CD4-positive, alpha-beta memory T cell (primary cell): ENCODE results near the gene SMPD3. TPM values are rescaled to one million over a fixed set of nuclear protein-coding genes. Genes with fewer than 3 reads are reported as not detected.
A peak's percentile ranks its signal among the peaks of the same experiment; 100 is the strongest.

Experiments
- CTCF ChIA-PET: fragments of 350-600 bp; sonication (Branson Sonifier 250); formaldehyde crosslinking; loops from one replicate; lab custom pipeline; 2021; ENCODE audit warnings: inconsistent platforms; ENCODE audit not compliant: partially characterized antibody; lab: Charles Lee
- POLR2A ChIA-PET: fragments of 350-600 bp; sonication (Branson Sonifier 250); formaldehyde crosslinking; loops from one replicate; lab custom pipeline; 2021; ENCODE audit not compliant: partially characterized antibody; lab: Charles Lee
- DNase-seq, 5 donors: peaks; one replicate each; pipeline versions ENCODE4 v3.0.0 to v3.0.0-alpha.2; 2020 to 2022; ENCODE audit warnings: mixed read lengths in 1 of 5
- H3K27ac ChIP-seq: one replicate; pipeline ENCODE4 v1.7.0; 2013; ENCODE audit warnings: low read depth, low read length
- H3K27me3 ChIP-seq: 2 replicates; pipeline ENCODE4 v1.7.0; 2013; ENCODE audit warnings: mild to moderate bottlenecking, low read length, moderate library complexity; ENCODE audit not compliant: insufficient read depth
- H3K36me3 ChIP-seq: 2 replicates; pipeline ENCODE4 v1.7.0; 2013; ENCODE audit warnings: mild to moderate bottlenecking, low read length, moderate library complexity; ENCODE audit not compliant: insufficient read depth
- H3K4me1 ChIP-seq: 2 replicates; pipeline ENCODE4 v1.7.0; 2013; ENCODE audit warnings: mild to moderate bottlenecking, low read length, moderate library complexity; ENCODE audit not compliant: insufficient read depth
- H3K4me3 ChIP-seq, 2 donors: one replicate each; pipeline ENCODE4 v1.7.0; 2013; ENCODE audit warnings: low read length in 2 of 2, mild to moderate bottlenecking in 1 of 2
- H3K9me3 ChIP-seq, 2 donors: one replicate each; pipeline ENCODE4 v1.7.0; 2013; ENCODE audit warnings: low read length in 2 of 2, control low read depth in 1 of 2; ENCODE audit not compliant: control insufficient read depth in 1 of 2
- H3K27ac Mint-ChIP-seq, 7 donors: one replicate each; pipeline ENCODE4 v1.8.0; 2020 to 2021; ENCODE audit warnings: mixed read lengths in 7 of 7, mild to moderate bottlenecking in 6 of 7, inconsistent platforms in 3 of 7, moderate library complexity in 3 of 7
- H3K27me3 Mint-ChIP-seq, 2 donors: one replicate each; pipeline ENCODE4 v1.8.0; 2020 to 2021; ENCODE audit warnings: mixed read lengths in 2 of 2
- H3K36me3 Mint-ChIP-seq, 2 donors: one replicate each; pipeline ENCODE4 v1.8.0; 2020 to 2021; ENCODE audit warnings: mixed read lengths in 2 of 2, inconsistent platforms in 1 of 2, mild to moderate bottlenecking in 1 of 2
- H3K4me1 Mint-ChIP-seq, 4 donors: one replicate each; pipeline ENCODE4 v1.8.0; 2020 to 2021; ENCODE audit warnings: mixed read lengths in 4 of 4, mild to moderate bottlenecking in 1 of 4
- H3K4me3 Mint-ChIP-seq, 8 donors: one replicate each; pipeline ENCODE4 v1.8.0; 2020 to 2021; ENCODE audit warnings: mixed read lengths in 8 of 8, mild to moderate bottlenecking in 7 of 8, moderate library complexity in 6 of 8, inconsistent platforms in 3 of 8
- H3K9me3 Mint-ChIP-seq, 8 donors: one replicate each; pipeline ENCODE4 v1.8.0; 2020 to 2021; ENCODE audit warnings: mixed read lengths in 8 of 8, mild to moderate bottlenecking in 5 of 8, inconsistent platforms in 3 of 8, moderate library complexity in 1 of 8
- intact Hi-C: fragments of 100-400 bp; cut with micrococcal nuclease; formaldehyde crosslinking; loops from one replicate; pipeline ENCODE4 v1.15.1; 2023
- polyA plus RNA-seq, 2 donors: library from polyadenylated mRNA; unstranded; fragments of 300-500 nt; fragmentation: Illumina TruSeq; gene quantifications; one replicate each; pipeline ENCODE4 v1.2.3, GENCODE V29; 2021
- total RNA-seq, 2 experiments: library from RNA; stranded (reverse); gene quantifications; one replicate each; pipeline ENCODE4 v1.2.3, GENCODE V29; 2021

Gene SMPD3
- total and polyA plus RNA-seq, 4 experiments from 2014 or later: 0.63 to 3.1 (median 0.87) TPM

- POLR2A ChIA-PET: no interaction called here
Measured at GRCh38 chr16:68375801-68376536, 72.3 kb downstream of the SMPD3 start.

GRCh38 chr16:68374961-68375660 is 73.2 kb downstream of the SMPD3 start:
- Mint-ChIP-seq H3K4me1 (peaks cover 5 to 24% (median 17%) of the 10 kb centered on the region in 4 donors), H3K27me3 (no peaks in the 10 kb centered on the region), H3K9me3 (no peaks in the 10 kb centered on the region), H3K36me3 (no peaks in the 10 kb centered on the region), H3K27ac (no peak overlapping the region), H3K4me3 (no peak overlapping the region)
- Histone ChIP-seq H3K9me3 (no peaks in the 10 kb centered on the region), H3K4me3 (no peak overlapping the region), H3K27ac (no peak overlapping the region), H3K36me3 (no peaks in the 10 kb centered on the region), H3K27me3 (no peaks in the 10 kb centered on the region), H3K4me1 (peaks cover 24% of the 10 kb centered on the region)
- POLR2A ChIA-PET: no interaction called here
- DNase-seq: peak in 1 of 5 donors; percentile 4
- intact Hi-C loops: no loop called here
- CTCF ChIA-PET: no interaction called here

More at GRCh38 chr16:68375801-68376536, 72.3 kb downstream of the SMPD3 start:
- Histone ChIP-seq H3K27ac (no peak overlapping the region), H3K4me1 (peaks cover 22% of the 10 kb centered on the region), H3K4me3 (no peak overlapping the region), H3K36me3 (no peaks in the 10 kb centered on the region), H3K9me3 (no peaks in the 10 kb centered on the region), H3K27me3 (no peaks in the 10 kb centered on the region)
- intact Hi-C loops: no loop called here
- Mint-ChIP-seq H3K4me1 (peaks cover 4 to 15% (median 10%) of the 10 kb centered on the region in 4 donors), H3K27ac (no peak overlapping the region), H3K27me3 (no peaks in the 10 kb centered on the region), H3K36me3 (no peaks in the 10 kb centered on the region), H3K4me3 (no peak overlapping the region), H3K9me3 (no peaks in the 10 kb centered on the region)
- DNase-seq: peak in 1 of 5 donors; percentile 13
- CTCF ChIA-PET: no interaction called here

GRCh38 chr16:68374246-68374805 is 74.0 kb downstream of the SMPD3 start:
- peaks cover 25% of the 10 kb centered on the region for H3K4me1 ChIP-seq
- POLR2A ChIA-PET: no interaction called here

GRCh38 chr16:68373528-68374245 is 74.6 kb downstream of the SMPD3 start:
- DNase-seq: no peak
- intact Hi-C loops: no loop called here
- H3K27ac ChIP-seq: no peak overlapping the region
- H3K4me3 ChIP-seq: no peak overlapping the region
- Mint-ChIP-seq H3K27ac (no peak overlapping the region), H3K36me3 (no peaks in the 10 kb centered on the region), H3K9me3 (no peaks in the 10 kb centered on the region), H3K4me1 (peaks cover 12 to 24% (median 20%) of the 10 kb centered on the region in 4 donors), H3K27me3 (no peaks in the 10 kb centered on the region), H3K4me3 (no peak overlapping the region)
- H3K9me3 ChIP-seq: no peaks in the 10 kb centered on the region
- ChIA-PET CTCF (no interaction called here), POLR2A (no interaction called here)
- H3K27me3 ChIP-seq: no peaks in the 10 kb centered on the region
- no peaks in the 10 kb centered on the region for H3K36me3 ChIP-seq
- peaks cover 31% of the 10 kb centered on the region for H3K4me1 ChIP-seq

More at GRCh38 chr16:68374246-68374805, 74.0 kb downstream of the SMPD3 start:
- H3K9me3 ChIP-seq: no peaks in the 10 kb centered on the region
- Mint-ChIP-seq H3K9me3 (no peaks in the 10 kb centered on the region), H3K4me3 (no peak overlapping the region), H3K36me3 (no peaks in the 10 kb centered on the region), H3K4me1 (peaks cover 12 to 24% (median 19%) of the 10 kb centered on the region in 4 donors), H3K27ac (peak overlapping the region in 1 of 7 donors; percentile 31), H3K27me3 (no peaks in the 10 kb centered on the region)
- H3K4me3 ChIP-seq: no peak overlapping the region
- no peaks in the 10 kb centered on the region for H3K27me3 ChIP-seq
- DNase-seq: no peak
- H3K36me3 ChIP-seq: no peaks in the 10 kb centered on the region
- CTCF ChIA-PET: no interaction called here
- intact Hi-C loops: no loop called here
- no peak overlapping the region for H3K27ac ChIP-seq

GRCh38 chr16:68372806-68373205 is 75.5 kb downstream of the SMPD3 start:
- POLR2A ChIA-PET: no interaction called here
- Histone ChIP-seq H3K27ac (no peak overlapping the region), H3K9me3 (no peaks in the 10 kb centered on the region), H3K36me3 (no peaks in the 10 kb centered on the region), H3K4me1 (peaks cover 39% of the 10 kb centered on the region), H3K4me3 (no peak overlapping the region), H3K27me3 (no peaks in the 10 kb centered on the region)
- Mint-ChIP-seq H3K36me3 (no peaks in the 10 kb centered on the region), H3K27me3 (no peaks in the 10 kb centered on the region), H3K4me1 (peaks cover 15 to 32% (median 27%) of the 10 kb centered on the region in 4 donors), H3K27ac (no peak overlapping the region), H3K4me3 (no peak overlapping the region), H3K9me3 (no peaks in the 10 kb centered on the region)
- intact Hi-C loops: no loop called here
- CTCF ChIA-PET: interaction anchor here (1.2 kb wide), 1 partner anchor 148 kb away, joined by 3 read pairs; no protein-coding TSS in a partner anchor
- DNase-seq: no peak

- Histone ChIP-seq H3K36me3 (no peaks in the 10 kb centered on the region), H3K4me1 (peaks cover 43% of the 10 kb centered on the region), H3K4me3 (no peak overlapping the region), H3K27me3 (no peaks in the 10 kb centered on the region), H3K27ac (no peak overlapping the region), H3K9me3 (no peaks in the 10 kb centered on the region)
- POLR2A ChIA-PET: interaction anchor here (0.5 kb wide), 1 partner anchor 134 kb away, joined by 3 read pairs; no protein-coding TSS in a partner anchor
- CTCF ChIA-PET: interaction anchor here (1.2 to 1.6 kb wide), 2 partner anchors 138 to 148 kb away, joined by 3 read pairs; no protein-coding TSS in a partner anchor
- Mint-ChIP-seq H3K4me1 (peaks cover 15 to 36% (median 29%) of the 10 kb centered on the region in 4 donors), H3K4me3 (no peak overlapping the region), H3K27ac (no peak overlapping the region), H3K27me3 (no peaks in the 10 kb centered on the region), H3K36me3 (no peaks in the 10 kb centered on the region), H3K9me3 (no peaks in the 10 kb centered on the region)
- DNase-seq: no peak
- intact Hi-C loops: no loop called here
Measured at GRCh38 chr16:68372381-68372720, 76.0 kb downstream of the SMPD3 start.
